K562 (cell line): ENCODE data around the gene SENP7. TPM values are rescaled to one million over a fixed set of nuclear protein-coding genes. Genes with fewer than 3 reads are reported as not detected.

Source experiments
- ATAC-seq: fragments of 200-7000 bp; cut with Tn5 transposase; 3 replicates; pipeline ENCODE4 v1.9.1; 2020; ENCODE audit warnings: moderate library complexity
- BruUV-seq: library from RNA; stranded (reverse); fragments of 400-500 nt; replicated peaks from 2 replicates; lab custom pipeline; 2021; lab: Mats Ljungman, UMichigan
- CTCF ChIA-PET: fragments of 300-600 bp; formaldehyde crosslinking; extraction: SDS; loops from one replicate; lab custom pipeline; 2021; ENCODE audit warnings: low intra/inter-chr PET ratio; lab: Yijun Ruan, JAX
- POLR2A ChIA-PET: fragments of 300-600, 350-650 bp; sonication (Branson Sonifier 250); formaldehyde crosslinking; extraction: SDS; loops from one replicate; lab custom pipeline; 2021; ENCODE audit warnings: antibody characterized with exemption, inconsistent platforms; lab: Yijun Ruan, JAX
- DNase-seq, 4 experiments: peaks; one replicate each; pipeline versions ENCODE4 v3.0.0 to v3.0.0-alpha.2; 2011 to 2018; ENCODE audit warnings: low spot score in 3 of 4, mixed read lengths in 3 of 4; ENCODE audit errors: extremely low read depth in 1 of 4
- FAIRE-seq: peaks from 2 replicates; lab custom pipeline; 2011; peaks lifted over from hg19 to GRCh38; lab: Jason Lieb, UNC
- H2AFZ ChIP-seq: 2 replicates; pipeline ENCODE4 v1.6.0; 2011; ENCODE audit warnings: low read depth, low read length, control low read depth, inconsistent platforms
- H3K27ac ChIP-seq: fragments of 200-600 bp; 3 replicates; pipeline ENCODE4 v1.8.0; 2011; ENCODE audit warnings: low read depth, mild to moderate bottlenecking, control low read depth, inconsistent platforms, low read length, moderate library complexity, mixed read lengths; ENCODE audit errors: extremely low read depth
- H3K27me3 ChIP-seq, 2 experiments: fragments of 300-600 bp in 1 of 2; 2 replicates in 1 of 2; 3 replicates in 1 of 2; pipeline versions ENCODE4 v1.6.0 to v1.8.0; 2011; ENCODE audit warnings: inconsistent platforms in 2 of 2, low read length in 2 of 2, mild to moderate bottlenecking in 1 of 2, mixed read lengths in 1 of 2, moderate library complexity in 1 of 2; ENCODE audit not compliant: control insufficient read depth in 2 of 2, insufficient read depth in 2 of 2
- H3K36me3 ChIP-seq: fragments of 300-600 bp; 3 replicates; pipeline ENCODE4 v1.8.0; 2011; ENCODE audit warnings: mild to moderate bottlenecking, low read length, inconsistent platforms; ENCODE audit not compliant: control insufficient read depth, insufficient read depth
- H3K4me1 ChIP-seq, 2 experiments: fragments of 200-600 bp in 1 of 2; replicated peaks in 1 of 2; 2 replicates in 1 of 2; 3 replicates in 1 of 2; pipeline versions ENCODE4 v1.5.1 to v1.8.0; 2011; ENCODE audit warnings: inconsistent platforms in 2 of 2, low read length in 2 of 2, mild to moderate bottlenecking in 1 of 2, mixed read lengths in 1 of 2, moderate library complexity in 1 of 2; ENCODE audit not compliant: control insufficient read depth in 2 of 2, insufficient read depth in 2 of 2
- H3K4me2 ChIP-seq: 2 replicates; pipeline ENCODE4 v1.6.1; 2011; ENCODE audit warnings: low read length, control low read depth, inconsistent platforms, mixed read lengths; ENCODE audit not compliant: insufficient read depth
- H3K4me3 ChIP-seq: fragments of 200-600 bp; sonication (generic), shearing (Covaris generic); 2 replicates; pipeline ENCODE4 v1.5.1; 2016; ENCODE audit warnings: control low read depth, inconsistent platforms
- H3K79me2 ChIP-seq: fragments of 200-600 bp; 3 replicates; pipeline ENCODE4 v1.8.0; 2011; ENCODE audit warnings: low read length, inconsistent platforms; ENCODE audit not compliant: control insufficient read depth, insufficient read depth
- H3K9ac ChIP-seq, 2 experiments: 2 replicates each; pipeline versions ENCODE4 v1.6.0 to v1.6.1; 2011; ENCODE audit warnings: low read depth in 2 of 2, low read length in 2 of 2, control low read depth in 1 of 2, inconsistent platforms in 1 of 2, mild to moderate bottlenecking in 1 of 2, mixed read lengths in 1 of 2; ENCODE audit not compliant: insufficient read depth in 1 of 2
- H3K9me1 ChIP-seq: one replicate; pipeline ENCODE4 v1.6.0; 2011; ENCODE audit warnings: inconsistent platforms, mild to moderate bottlenecking, low read length, moderate library complexity; ENCODE audit not compliant: control insufficient read depth, insufficient read depth
- H3K9me3 ChIP-seq: replicated peaks from 2 replicates; pipeline ENCODE4 v1.5.1; 2011; ENCODE audit warnings: low read depth, low read length, inconsistent platforms; ENCODE audit not compliant: control insufficient read depth, insufficient read depth
- H4K20me1 ChIP-seq: replicated peaks from 2 replicates; pipeline ENCODE4 v1.6.1; 2011; ENCODE audit warnings: low read length, inconsistent platforms, mixed read lengths; ENCODE audit not compliant: control insufficient read depth, insufficient read depth
- CTBP1 ChIP-seq: fragments of 450-650 bp; IDR thresholded peaks from 2 replicates; pipeline ENCODE4 v1.6.1; 2016; ENCODE audit warnings: borderline replicate concordance
- ILF3 ChIP-seq: fragments of 450-650 bp; IDR thresholded peaks from 2 replicates; pipeline ENCODE4 v1.6.1; 2018; ENCODE audit warnings: antibody characterized with exemption, mild to moderate bottlenecking, moderate library complexity, borderline replicate concordance
- KHSRP ChIP-seq: fragments of 450-650 bp; IDR thresholded peaks from 2 replicates; pipeline ENCODE4 v1.6.1; 2017
- SAP30 ChIP-seq: fragments of 200-600 bp; sonication (generic); IDR thresholded peaks from 2 replicates; pipeline ENCODE4 v1.6.1; 2012; ENCODE audit warnings: borderline replicate concordance, low read depth, mild to moderate bottlenecking, moderate library complexity, low read length, control low read depth, inconsistent platforms; ENCODE audit not compliant: insufficient read depth, poor library complexity, severe bottlenecking
- TAF7 ChIP-seq: fragments of 450-650 bp; IDR thresholded peaks from 2 replicates; pipeline ENCODE4 v1.6.1; 2016; ENCODE audit warnings: missing genetic modification characterization, missing compliant biosample characterization
- WGBS: fragments of 100-300 bp; shearing (Covaris generic); methylation state at CpG from one replicate; pipeline ENCODE4 v1.1.6; 2016; ENCODE audit warnings: low coverage, mixed read lengths; ENCODE audit not compliant: insufficient coverage; ENCODE audit errors: missing lambda C conversion rate; 5-methylcytosine and 5-hydroxymethylcytosine counted together
- in situ Hi-C: fragments of 300-500 bp; cut with MboI; formaldehyde crosslinking; loops from 4 replicates; pipeline ENCODE4 v1.15.0; 2018; ENCODE audit warnings: inconsistent platforms, mixed read lengths
- intact Hi-C: fragments of 100-400 bp; cut with micrococcal nuclease; formaldehyde crosslinking; loops from 2 replicates; pipeline ENCODE4 v1.14.2; 2022
- polyA plus RNA-seq, 8 experiments: library from polyadenylated mRNA; depleted of rRNA in 4 of 8; stranded (reverse) in 5 of 8; unstranded in 3 of 8; fragments of >200 nt; fragmentation: Nextera tagmentation in 2 of 8; fragmentation: Illumina TruSeq in 1 of 8; extraction: Ambion mirVana in 2 of 8; extraction: Trizol in 1 of 8; gene quantifications; 2 replicates each; pipeline versions ENCODE4 v1.2.1 to v1.2.3, GENCODE V29; 2011 to 2014; ENCODE audit warnings: inconsistent platforms in 1 of 8, missing spikeins in 1 of 8
- total RNA-seq, 7 experiments: library from RNA; depleted of rRNA in 6 of 7; stranded (reverse); fragments of >200 nt in 6 of 7; fragmentation: Illumina TruSeq in 2 of 7; extraction: Trizol in 2 of 7; gene quantifications; 2 replicates each; pipeline versions ENCODE4 v1.2.1 to v1.2.3, GENCODE V29; 2011 to 2021; ENCODE audit warnings: low replicate concordance in 1 of 7
- TF ChIP-seq, protein P1 (sequence below): fragments of 450-650 bp; IDR thresholded peaks from 2 replicates; pipeline ENCODE4 v1.6.1; 2016; ENCODE audit warnings: borderline replicate concordance
- TF ChIP-seq, protein P2 (sequence below): fragments of 450-650 bp; formaldehyde crosslinking; conservative IDR thresholded peaks from 2 replicates; pipeline ENCODE4 v1.4.0; 2022; ENCODE audit warnings: mild to moderate bottlenecking, missing genetic modification characterization
- TF ChIP-seq, protein P3 (sequence below): fragments of 450-650 bp; formaldehyde crosslinking; IDR thresholded peaks from 2 replicates; pipeline ENCODE4 v1.4.0; 2020; ENCODE audit warnings: mild to moderate bottlenecking, moderate library complexity
- TF ChIP-seq, protein P4 (sequence below): sonication (generic); formaldehyde crosslinking; IDR thresholded peaks from 2 replicates; pipeline ENCODE4 v1.8.0; 2023; ENCODE audit warnings: mild to moderate bottlenecking, missing genetic modification reagents

The SENP7 gene
- total and polyA plus RNA-seq, 9 of the 15 experiments (the other 6 are each of a cell fraction or from before 2014, with no cell fraction given) = 4.1 to 21.9 (median 10.7) TPM

DNA sequence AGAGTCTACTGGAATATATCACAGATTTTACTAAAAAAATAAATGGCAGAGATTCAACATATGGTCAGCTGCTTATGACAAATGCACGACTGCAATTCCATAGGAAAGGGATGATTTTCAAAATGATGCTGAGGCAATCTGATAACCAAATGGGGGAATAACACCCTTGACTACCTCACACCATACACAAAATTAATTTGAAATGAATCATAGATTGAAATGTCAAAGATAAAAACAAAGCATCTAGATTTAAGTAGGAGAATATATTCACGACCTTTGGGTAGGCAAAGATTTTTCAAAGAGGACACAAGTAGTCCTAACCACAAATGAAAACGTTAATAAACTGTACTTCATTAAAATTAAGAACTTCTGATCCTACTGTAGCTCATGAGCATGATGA, 11.2 kb downstream of the SENP7 start:
- Histone ChIP-seq H4K20me1 (no peaks in the 10 kb centered on the region), H3K4me3 (no peak overlapping the region), H3K27me3 (no peaks in the 10 kb centered on the region), H3K79me2 (peaks cover 46% of the 10 kb centered on the region), H3K4me1 (no peaks in the 10 kb centered on the region; a peak in 1 of 5 replicates), H3K9me3 (no peaks in the 10 kb centered on the region), H3K9me1 (no peaks in the 10 kb centered on the region), H2AFZ (no peak overlapping the region), H3K4me2 (no peak overlapping the region), H3K27ac (no peak overlapping the region), H3K9ac (no peak overlapping the region), H3K36me3 (peaks cover 14% of the 10 kb centered on the region; the same call in 2 of the 3 replicates)
- POLR2A ChIA-PET = no interaction called here
- DNase-seq (no peak), FAIRE-seq (no peak), ATAC-seq (no peak)
- no TSS peak for BruUV-seq
- 45% methylated on average over 3 of the region's 3 CpGs for WGBS
- TF ChIP-seq KHSRP (no peak), TAF7 (tag) (no peak), CTBP1 (no peak), ILF3 (no peak), SAP30 (no peak)
- TF ChIP-seq, protein P1, sequence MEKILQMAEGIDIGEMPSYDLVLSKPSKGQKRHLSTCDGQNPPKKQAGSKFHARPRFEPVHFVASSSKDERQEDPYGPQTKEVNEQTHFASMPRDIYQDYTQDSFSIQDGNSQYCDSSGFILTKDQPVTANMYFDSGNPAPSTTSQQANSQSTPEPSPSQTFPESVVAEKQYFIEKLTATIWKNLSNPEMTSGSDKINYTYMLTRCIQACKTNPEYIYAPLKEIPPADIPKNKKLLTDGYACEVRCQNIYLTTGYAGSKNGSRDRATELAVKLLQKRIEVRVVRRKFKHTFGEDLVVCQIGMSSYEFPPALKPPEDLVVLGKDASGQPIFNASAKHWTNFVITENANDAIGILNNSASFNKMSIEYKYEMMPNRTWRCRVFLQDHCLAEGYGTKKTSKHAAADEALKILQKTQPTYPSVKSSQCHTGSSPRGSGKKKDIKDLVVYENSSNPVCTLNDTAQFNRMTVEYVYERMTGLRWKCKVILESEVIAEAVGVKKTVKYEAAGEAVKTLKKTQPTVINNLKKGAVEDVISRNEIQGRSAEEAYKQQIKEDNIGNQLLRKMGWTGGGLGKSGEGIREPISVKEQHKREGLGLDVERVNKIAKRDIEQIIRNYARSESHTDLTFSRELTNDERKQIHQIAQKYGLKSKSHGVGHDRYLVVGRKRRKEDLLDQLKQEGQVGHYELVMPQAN = no peak
- TF ChIP-seq, protein P2, sequence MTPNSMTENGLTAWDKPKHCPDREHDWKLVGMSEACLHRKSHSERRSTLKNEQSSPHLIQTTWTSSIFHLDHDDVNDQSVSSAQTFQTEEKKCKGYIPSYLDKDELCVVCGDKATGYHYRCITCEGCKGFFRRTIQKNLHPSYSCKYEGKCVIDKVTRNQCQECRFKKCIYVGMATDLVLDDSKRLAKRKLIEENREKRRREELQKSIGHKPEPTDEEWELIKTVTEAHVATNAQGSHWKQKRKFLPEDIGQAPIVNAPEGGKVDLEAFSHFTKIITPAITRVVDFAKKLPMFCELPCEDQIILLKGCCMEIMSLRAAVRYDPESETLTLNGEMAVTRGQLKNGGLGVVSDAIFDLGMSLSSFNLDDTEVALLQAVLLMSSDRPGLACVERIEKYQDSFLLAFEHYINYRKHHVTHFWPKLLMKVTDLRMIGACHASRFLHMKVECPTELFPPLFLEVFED (CRISPR knock-in tag) = no peak
- TF ChIP-seq, protein P3, sequence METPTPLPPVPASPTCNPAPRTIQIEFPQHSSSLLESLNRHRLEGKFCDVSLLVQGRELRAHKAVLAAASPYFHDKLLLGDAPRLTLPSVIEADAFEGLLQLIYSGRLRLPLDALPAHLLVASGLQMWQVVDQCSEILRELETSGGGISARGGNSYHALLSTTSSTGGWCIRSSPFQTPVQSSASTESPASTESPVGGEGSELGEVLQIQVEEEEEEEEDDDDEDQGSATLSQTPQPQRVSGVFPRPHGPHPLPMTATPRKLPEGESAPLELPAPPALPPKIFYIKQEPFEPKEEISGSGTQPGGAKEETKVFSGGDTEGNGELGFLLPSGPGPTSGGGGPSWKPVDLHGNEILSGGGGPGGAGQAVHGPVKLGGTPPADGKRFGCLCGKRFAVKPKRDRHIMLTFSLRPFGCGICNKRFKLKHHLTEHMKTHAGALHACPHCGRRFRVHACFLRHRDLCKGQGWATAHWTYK (CRISPR knock-in tag) = no peak
- TF ChIP-seq, protein P4, sequence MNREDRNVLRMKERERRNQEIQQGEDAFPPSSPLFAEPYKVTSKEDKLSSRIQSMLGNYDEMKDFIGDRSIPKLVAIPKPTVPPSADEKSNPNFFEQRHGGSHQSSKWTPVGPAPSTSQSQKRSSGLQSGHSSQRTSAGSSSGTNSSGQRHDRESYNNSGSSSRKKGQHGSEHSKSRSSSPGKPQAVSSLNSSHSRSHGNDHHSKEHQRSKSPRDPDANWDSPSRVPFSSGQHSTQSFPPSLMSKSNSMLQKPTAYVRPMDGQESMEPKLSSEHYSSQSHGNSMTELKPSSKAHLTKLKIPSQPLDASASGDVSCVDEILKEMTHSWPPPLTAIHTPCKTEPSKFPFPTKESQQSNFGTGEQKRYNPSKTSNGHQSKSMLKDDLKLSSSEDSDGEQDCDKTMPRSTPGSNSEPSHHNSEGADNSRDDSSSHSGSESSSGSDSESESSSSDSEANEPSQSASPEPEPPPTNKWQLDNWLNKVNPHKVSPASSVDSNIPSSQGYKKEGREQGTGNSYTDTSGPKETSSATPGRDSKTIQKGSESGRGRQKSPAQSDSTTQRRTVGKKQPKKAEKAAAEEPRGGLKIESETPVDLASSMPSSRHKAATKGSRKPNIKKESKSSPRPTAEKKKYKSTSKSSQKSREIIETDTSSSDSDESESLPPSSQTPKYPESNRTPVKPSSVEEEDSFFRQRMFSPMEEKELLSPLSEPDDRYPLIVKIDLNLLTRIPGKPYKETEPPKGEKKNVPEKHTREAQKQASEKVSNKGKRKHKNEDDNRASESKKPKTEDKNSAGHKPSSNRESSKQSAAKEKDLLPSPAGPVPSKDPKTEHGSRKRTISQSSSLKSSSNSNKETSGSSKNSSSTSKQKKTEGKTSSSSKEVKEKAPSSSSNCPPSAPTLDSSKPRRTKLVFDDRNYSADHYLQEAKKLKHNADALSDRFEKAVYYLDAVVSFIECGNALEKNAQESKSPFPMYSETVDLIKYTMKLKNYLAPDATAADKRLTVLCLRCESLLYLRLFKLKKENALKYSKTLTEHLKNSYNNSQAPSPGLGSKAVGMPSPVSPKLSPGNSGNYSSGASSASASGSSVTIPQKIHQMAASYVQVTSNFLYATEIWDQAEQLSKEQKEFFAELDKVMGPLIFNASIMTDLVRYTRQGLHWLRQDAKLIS (CRISPR knock-in tag) = no peak
- in situ Hi-C loops (no loop called here), intact Hi-C loops (no loop called here)
- CTCF ChIA-PET = no interaction called here
